GM21515 (cell line): ENCODE measurements around the gene RNF31.
"Not testable (repeated sequence)": the region's sequence is repeated elsewhere in the genome, so short reads cannot be mapped to it uniquely, and the experiment has no call there.

Experiments
- ATAC-seq: cut with Tn5 transposase; IDR thresholded peaks from one replicate; pipeline ENCODE4 v1.9.1; 2021; ENCODE audit not compliant: unreplicated experiment

Gene RNF31

DNA sequence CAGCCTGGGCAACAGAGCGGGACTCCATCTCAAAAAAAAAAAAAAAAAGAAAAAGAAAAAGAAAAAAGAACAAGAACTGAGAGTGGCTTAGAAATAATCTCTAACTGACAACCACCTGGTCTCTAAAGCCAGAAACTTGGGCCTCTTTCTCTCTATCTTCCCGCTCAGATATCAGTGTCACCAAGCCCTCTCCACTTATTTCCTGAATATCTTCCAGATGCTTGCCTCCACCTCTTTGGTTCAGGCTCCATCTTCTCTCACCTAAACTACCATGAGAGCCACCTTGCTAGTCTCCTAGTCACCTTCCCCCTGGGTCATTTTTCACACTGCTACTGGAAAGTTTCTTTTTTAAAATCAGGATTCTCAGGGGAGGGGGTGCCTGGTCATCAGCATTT is 49.8 kb downstream of the RNF31 start:
- no peak for ATAC-seq

DNA sequence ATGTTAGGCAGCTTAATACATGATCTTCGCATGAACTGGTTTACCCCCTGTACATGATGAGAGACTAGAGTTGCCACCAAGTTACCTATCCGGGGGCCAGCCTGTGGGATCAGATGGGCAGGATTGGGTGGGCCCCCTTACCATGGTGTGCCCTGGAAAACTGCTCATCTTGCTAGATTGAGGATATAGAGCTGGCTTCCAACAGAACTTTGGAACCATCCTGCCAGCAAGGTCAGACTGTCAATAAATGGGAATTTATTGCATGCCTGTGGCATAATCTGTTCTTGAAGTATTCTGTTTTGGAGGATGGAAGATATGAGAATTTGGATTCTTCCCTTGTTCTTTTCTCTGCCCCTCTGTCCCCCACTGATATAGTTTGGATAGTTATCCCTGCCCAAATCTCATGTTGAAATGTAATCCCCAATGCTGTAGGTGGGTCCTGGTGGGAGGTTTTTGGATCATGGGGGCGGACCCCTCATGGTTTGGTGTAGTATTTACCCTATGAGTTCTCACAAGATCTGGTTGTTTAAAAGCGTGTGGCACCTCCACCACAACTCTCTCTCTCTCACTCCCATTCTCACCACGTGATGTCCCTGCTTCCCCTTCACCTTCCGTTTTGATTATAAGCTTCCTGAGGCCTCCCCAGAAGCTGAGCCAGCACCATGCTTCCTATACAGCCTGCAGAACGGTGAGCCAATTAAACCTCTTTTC is 51.7 kb downstream of the RNF31 start:
- ATAC-seq: no peak

DNA sequence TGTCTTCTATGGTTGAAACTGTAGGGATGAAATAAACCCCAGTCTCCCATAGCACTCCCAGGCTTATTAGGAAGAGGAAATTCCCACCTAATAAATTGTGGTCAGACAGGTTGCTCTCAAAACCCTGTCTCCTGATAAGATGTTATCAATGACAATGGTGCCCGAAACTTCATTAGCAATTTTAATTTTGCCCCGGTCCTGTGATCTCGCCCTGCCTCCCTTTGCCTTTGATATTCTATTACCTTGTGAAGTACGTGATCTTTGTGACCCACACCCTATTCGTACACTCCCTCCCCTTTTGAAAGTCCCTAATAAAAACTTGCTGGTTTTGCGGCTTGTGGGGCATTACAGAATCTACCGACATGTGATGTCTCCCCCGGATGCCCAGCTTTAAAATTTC is 55.2 kb downstream of the RNF31 start:
- ATAC-seq: not testable (repeated sequence)

DNA sequence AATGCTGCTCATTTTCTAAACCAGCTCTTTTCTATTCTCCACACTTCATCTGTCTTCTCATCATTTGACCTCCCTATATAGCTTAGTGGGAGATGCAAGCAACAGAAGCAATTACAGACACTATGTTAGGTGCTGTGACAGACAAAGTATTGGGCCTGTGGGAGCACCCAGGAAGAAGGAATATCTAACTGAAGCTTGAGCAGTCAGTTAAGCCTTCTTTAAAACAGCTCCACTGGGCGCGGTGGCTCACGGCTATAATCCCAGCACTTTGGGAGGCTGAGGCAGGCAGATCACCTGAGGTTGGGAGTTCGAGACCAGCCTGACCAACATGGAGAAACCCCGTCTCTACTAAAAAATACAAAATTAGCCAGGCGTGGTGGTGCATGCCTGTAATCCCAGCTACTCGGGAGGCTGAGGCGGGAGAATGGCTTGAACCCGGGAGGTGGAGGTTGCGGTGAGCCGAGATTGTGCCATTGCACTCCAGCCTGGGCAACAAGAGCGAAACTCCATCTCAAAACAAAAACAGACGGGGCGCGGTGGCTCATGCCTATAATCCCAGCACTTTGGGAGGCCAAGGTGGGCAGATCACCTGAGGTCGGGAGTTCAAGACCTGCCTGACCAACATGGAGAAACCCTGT is 56.1 kb downstream of the RNF31 start:
- not testable (repeated sequence) for ATAC-seq

DNA sequence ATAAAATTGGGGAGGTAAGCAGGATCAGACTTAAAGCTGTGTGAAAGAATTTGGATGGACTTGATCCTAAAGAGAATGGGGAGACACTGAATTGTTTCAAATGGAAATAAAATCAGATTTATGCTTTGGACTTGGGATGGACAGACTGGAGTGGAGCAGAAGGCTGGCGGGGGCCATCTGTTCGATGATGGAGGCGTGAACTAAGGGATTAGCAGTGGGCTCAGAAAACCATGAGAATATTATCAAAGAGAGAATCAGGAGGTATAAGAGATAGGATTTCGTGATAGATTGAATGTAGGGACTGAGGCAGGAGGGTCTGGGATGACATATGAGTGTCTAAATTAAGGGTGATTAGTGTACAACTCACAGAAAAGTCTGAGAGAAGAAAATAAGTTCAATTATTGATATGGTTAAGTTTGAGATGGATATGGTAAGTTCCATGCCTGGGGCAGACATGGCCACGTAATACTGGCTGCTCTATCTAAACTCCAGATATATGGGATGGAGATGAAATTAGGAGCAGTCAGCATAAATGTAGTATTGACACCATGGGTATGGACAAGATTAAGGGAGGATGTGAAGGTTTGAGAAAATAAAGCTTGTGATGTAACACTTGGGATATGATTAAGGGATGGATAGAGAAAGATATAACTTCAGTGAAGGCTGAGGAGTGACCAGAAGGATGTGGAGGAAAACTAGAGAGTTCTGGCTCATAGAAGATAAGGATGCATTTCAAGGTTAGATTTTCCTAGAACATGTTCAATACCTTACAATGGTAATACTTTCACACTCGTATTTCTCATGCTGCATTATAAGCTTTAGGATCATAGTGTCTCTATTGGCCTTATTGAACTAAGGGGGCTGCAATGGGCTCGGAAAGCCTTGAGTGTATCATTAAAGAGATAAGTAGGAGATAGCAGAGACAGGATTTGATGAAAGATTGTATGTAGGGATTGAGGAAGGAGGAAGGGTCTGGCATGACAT is 57.2 kb downstream of the RNF31 start:
- ATAC-seq: no peak

DNA sequence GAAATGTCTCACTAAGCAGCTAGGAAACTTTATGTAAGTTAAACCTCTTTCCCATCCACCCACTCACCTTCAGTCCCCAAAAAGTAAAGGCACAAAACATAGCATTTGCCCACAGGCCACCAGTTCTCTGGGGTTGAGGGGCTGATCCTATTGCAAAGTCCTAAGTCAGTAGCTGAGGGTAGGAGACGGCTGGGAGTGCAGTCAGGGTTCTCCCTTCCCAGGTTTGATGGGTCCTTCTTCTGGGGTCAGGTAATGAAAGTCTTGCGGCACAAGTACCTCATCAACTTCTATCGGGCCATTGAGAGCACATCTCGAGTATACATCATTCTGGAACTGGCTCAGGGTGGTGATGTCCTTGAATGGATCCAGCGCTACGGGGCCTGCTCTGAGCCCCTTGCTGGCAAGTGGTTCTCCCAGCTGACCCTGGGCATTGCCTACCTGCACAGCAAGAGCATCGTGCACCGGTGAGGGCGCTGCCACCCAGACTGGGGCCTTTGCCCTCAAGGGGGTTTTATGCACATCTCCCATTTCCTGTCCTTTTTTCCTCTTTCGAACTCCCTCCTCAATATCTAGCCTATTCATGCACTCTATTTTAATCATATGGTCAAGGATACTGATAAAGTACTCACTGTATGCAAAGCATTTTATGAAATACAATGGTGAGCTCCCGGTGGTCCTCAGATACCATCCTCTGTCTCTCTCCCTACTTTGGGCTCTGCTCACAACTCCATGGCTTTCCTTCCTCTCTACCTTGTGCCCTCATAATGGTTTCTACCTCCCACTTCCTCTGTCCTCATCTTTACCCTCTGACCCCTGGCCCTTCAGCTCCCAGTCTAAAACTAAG is 59.2 kb downstream of the RNF31 start:
- no peak for ATAC-seq

DNA sequence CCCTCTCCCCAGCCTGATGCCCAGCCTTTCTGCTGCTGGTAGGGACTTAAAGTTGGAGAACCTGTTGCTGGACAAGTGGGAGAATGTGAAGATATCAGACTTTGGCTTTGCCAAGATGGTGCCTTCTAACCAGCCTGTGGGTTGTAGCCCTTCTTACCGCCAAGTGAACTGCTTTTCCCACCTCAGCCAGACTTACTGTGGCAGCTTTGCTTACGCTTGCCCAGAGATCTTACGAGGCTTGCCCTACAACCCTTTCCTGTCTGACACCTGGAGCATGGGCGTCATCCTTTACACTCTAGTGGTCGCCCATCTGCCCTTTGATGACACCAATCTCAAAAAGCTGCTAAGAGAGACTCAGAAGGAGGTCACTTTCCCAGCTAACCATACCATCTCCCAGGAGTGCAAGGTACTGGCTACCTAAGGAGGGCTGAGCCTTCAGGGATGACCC is 59.8 kb downstream of the RNF31 start:
- ATAC-seq: no peak

DNA sequence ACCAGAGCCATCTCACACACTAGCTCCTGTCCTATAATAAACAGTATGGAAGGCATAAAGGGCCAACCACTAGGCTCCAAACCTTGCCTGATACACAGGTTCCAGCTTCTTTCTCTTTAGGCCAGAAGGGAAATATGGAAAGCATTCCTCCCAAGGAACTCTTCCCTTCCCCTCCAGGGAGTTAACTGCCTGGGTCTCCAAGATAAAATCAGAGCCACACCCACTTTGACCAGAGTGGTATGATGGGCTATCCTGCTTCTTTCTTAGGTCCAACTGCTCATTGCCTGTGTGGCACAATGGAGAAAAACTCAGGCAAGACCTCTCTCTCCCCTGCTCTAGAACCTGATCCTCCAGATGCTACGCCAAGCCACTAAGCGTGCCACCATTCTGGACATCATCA is 60.3 kb downstream of the RNF31 start:
- no peak for ATAC-seq
